Thoracic aorta (tissue), 2 donors: ENCODE results near the gene MTMR3. TPM values are rescaled to one million over a fixed set of nuclear protein-coding genes. Genes with fewer than 3 reads are reported as not detected.

Experiments
- ATAC-seq: fragments of 150-250 bp; one replicate; pipeline ENCODE4 v1.8.0; 2017; ENCODE audit warnings: low read depth; ENCODE audit not compliant: insufficient number of reproducible peaks, low FRiP score
- DNase-seq: peaks from one replicate; pipeline ENCODE4 v3.0.0-alpha.2; 2020; ENCODE audit warnings: low spot score
- H3K27ac ChIP-seq, 2 donors: fragments of 200-600 bp; sonication (generic); 1 replicate in 1 of 2; 2 replicates in 1 of 2; pipeline ENCODE4 v1.5.1; 2016; ENCODE audit warnings: mild to moderate bottlenecking in 2 of 2, moderate library complexity in 2 of 2
- H3K27me3 ChIP-seq: fragments of 200-600 bp; sonication (generic); replicated peaks from 2 replicates; pipeline ENCODE4 v1.6.0; 2016; ENCODE audit warnings: mild to moderate bottlenecking; ENCODE audit not compliant: insufficient read depth
- H3K36me3 ChIP-seq: fragments of 200-600 bp; sonication (generic); one replicate; pipeline ENCODE4 v1.5.1; 2016
- H3K4me1 ChIP-seq, 2 donors: fragments of 200-600 bp; sonication (generic); 1 replicate in 1 of 2; 2 replicates in 1 of 2; pipeline versions ENCODE4 v1.5.1 to v1.6.0; 2016; ENCODE audit warnings: low read depth in 2 of 2, mild to moderate bottlenecking in 1 of 2; ENCODE audit not compliant: control insufficient read depth in 1 of 2
- H3K4me3 ChIP-seq: fragments of 200-600 bp; sonication (generic); 2 replicates; pipeline ENCODE4 v1.5.1; 2016; ENCODE audit warnings: mild to moderate bottlenecking
- H3K9me3 ChIP-seq: fragments of 200-600 bp; sonication (generic); 2 replicates; pipeline ENCODE4 v1.5.1; 2016
- total RNA-seq, 2 donors: library from RNA; depleted of rRNA; stranded (reverse); fragments of >200 nt; gene quantifications; one replicate each; pipeline versions ENCODE4 v1.1.0 to v1.2.3, GENCODE V29; 2016
- TF ChIP-seq, protein P1 (sequence below): fragments of 200-600 bp; sonication (generic); IDR thresholded peaks from one replicate; pipeline ENCODE4 v1.5.1; 2019; ENCODE audit warnings: antibody characterized with exemption

The MTMR3 gene
- total RNA-seq, 2 donors from 2014 or later: 33.3 to 61.9 TPM

DNA sequence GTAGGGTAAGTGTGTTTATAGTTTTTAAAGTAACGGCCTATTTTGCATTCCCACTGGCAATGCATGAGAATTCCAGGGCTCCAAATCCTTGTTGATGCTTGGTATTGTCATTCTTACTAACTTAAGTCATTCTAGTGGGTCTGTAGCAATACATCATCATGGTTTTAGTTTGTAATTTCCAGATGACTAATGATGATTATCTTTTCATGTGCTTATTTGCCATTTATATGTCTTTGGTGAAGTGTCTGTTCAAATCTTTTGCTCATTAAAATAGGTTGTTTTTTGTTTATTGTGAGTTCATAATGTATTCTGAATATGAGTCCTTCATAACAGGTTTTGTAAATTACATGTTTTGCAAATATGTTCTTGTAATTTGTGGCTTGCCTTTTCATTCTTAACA lies 31.2 kb downstream of the MTMR3 start:
- H3K27ac ChIP-seq: no peak overlapping the region
- TF ChIP-seq, protein P1, sequence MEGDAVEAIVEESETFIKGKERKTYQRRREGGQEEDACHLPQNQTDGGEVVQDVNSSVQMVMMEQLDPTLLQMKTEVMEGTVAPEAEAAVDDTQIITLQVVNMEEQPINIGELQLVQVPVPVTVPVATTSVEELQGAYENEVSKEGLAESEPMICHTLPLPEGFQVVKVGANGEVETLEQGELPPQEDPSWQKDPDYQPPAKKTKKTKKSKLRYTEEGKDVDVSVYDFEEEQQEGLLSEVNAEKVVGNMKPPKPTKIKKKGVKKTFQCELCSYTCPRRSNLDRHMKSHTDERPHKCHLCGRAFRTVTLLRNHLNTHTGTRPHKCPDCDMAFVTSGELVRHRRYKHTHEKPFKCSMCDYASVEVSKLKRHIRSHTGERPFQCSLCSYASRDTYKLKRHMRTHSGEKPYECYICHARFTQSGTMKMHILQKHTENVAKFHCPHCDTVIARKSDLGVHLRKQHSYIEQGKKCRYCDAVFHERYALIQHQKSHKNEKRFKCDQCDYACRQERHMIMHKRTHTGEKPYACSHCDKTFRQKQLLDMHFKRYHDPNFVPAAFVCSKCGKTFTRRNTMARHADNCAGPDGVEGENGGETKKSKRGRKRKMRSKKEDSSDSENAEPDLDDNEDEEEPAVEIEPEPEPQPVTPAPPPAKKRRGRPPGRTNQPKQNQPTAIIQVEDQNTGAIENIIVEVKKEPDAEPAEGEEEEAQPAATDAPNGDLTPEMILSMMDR: no peak
- ATAC-seq (no peak), DNase-seq (no peak)
- H3K27me3 ChIP-seq: no peaks in the 10 kb centered on the region
- no peak overlapping the region for H3K4me3 ChIP-seq
- H3K36me3 ChIP-seq: no peaks in the 10 kb centered on the region
- H3K4me1 ChIP-seq: peaks cover 37 to 71% of the 10 kb centered on the region in 2 donors
- no peaks in the 10 kb centered on the region for H3K9me3 ChIP-seq

DNA sequence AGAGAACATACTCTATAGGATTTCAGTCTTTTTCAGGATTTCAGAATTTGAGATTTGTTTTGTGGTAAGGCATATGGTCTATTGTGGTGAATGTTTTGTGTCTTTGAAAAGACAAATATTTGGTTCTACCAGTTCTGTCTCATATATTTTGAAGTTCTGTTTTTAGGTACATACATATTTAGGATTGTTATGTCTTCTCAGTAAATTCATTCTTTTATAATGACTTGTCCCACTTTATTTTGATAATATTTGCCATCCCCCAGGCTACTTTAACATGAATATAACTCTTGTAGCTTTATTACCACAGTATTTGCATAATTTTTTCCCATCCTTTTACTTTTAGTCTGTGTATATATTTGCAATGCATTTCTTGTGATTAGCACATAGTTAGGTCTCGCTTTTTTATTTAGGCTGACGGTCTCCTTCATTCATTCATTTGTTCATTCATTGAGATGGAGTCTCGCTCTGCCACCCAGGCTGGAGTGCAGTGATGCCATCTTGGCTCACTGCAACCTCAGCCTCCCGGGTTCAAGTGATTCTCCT lies 32.1 kb downstream of the MTMR3 start:
- no peak overlapping the region for H3K4me3 ChIP-seq
- TF ChIP-seq, protein P1: no peak
- H3K27me3 ChIP-seq: no peaks in the 10 kb centered on the region
- H3K36me3 ChIP-seq: no peaks in the 10 kb centered on the region
- ATAC-seq (no peak), DNase-seq (no peak)
- H3K4me1 ChIP-seq: peaks cover 40 to 75% of the 10 kb centered on the region in 2 donors
- no peak overlapping the region for H3K27ac ChIP-seq
- no peaks in the 10 kb centered on the region for H3K9me3 ChIP-seq

DNA sequence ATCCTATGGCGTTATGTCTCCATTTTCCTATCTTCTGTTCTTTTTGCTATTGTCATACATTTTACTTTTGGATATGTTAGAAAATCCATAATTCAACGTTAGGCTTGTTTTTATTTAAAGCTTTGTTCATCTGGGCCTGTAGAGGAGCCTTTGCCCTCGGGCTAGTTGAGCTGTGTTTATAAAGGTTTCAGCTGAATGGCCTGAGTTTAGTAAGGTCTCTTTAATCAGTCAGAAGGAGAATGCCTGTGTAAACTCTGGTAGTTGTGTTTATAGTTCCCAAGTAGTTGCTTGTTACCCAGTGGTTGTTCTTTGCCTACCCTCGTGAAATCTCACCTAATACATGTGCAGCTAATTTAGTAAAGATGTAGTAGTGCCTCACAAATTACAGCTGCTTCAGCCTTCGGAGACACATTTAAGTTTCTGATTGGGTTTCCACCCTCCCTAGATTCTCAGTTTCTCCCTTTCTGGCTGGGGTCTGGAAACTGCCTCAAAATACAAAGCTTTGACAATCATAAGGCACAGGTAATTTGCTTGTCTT lies 33.1 kb downstream of the MTMR3 start:
- Histone ChIP-seq H3K27me3 (no peaks in the 10 kb centered on the region), H3K4me1 (peaks cover 40 to 75% of the 10 kb centered on the region in 2 donors), H3K27ac (no peak overlapping the region), H3K9me3 (no peaks in the 10 kb centered on the region), H3K4me3 (no peak overlapping the region), H3K36me3 (no peaks in the 10 kb centered on the region)
- no peak for ATAC-seq
- TF ChIP-seq, protein P1: no peak
- no peak for DNase-seq

DNA sequence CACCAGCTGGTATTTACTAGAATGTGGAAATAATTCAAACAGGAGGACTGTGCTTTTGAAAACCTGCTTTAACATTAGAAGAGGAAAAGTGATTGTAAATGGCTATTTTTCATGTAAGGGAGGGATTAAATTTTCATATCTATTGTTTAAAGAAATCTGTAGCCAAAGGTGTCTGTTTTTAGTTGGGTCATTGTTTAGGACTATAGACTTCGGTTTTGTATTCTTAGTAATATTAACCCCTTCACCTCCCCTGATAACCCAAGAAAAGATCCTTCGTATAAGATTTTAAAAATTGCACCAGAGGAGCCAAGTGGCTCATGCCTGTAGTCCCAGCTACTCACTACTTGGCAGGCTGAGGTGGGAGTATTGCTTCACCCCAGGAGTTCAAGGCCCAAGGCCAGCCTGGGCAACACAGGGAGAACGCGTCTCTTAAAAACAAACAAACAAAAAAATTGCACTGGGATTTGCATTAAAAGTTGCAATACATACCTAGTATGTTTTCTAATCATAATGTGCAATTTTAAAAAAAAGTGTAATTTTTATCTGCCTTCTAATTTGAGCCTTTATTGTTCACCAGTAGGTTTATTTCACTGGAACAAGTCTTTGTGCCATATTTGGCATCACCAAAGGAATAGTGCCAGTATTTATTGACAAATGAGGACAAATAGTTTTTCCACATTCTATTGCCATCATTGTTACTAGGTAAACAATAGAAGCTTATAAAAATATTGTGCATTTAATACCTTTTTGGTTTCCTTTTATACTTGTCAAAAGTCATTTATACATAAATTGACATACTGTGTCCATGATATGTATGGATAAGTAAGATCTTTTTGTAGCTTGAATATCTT lies 34.3 kb downstream of the MTMR3 start:
- DNase-seq (no peak), ATAC-seq (no peak)
- Histone ChIP-seq H3K27ac (no peak overlapping the region), H3K9me3 (no peaks in the 10 kb centered on the region), H3K4me1 (peaks cover 39 to 68% of the 10 kb centered on the region in 2 donors), H3K36me3 (no peaks in the 10 kb centered on the region), H3K27me3 (no peaks in the 10 kb centered on the region), H3K4me3 (no peak overlapping the region)
- TF ChIP-seq, protein P1: no peak

DNA sequence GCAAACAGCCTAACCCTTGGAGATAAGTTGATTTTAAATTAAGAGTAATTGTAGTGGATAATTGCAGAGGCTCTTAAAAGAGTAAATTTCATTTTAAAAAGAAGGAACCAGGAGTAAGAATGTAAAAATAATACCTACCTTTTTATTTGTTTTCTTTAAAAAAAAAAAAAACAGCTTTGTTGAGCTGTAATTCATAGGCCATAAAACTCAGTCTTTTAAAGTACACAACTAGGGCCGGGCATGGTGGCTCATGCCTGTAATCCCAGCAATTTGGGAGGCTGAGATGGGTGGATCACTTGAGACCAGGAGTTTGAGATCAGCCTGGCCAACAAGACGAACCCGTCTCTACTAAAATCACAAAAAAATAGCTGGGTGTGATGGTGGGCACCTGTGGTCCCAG lies 42.4 kb downstream of the MTMR3 start:
- TF ChIP-seq, protein P1: no peak
- DNase-seq (no peak), ATAC-seq (no peak)
- Histone ChIP-seq H3K36me3 (no peaks in the 10 kb centered on the region), H3K9me3 (no peaks in the 10 kb centered on the region), H3K27ac (no peak overlapping the region), H3K4me1 (peaks cover 10 to 12% of the 10 kb centered on the region in 2 donors), H3K27me3 (no peaks in the 10 kb centered on the region), H3K4me3 (no peak overlapping the region)
